AG10803 (cell line): ENCODE results near the gene APBB3.

Experiments used
- DNase-seq: peaks from one replicate; pipeline ENCODE4 v3.0.0; 2010; ENCODE audit warnings: low read depth
- H3K4me3 ChIP-seq: 2 replicates; pipeline ENCODE4 v1.5.1; 2011; ENCODE audit warnings: mild to moderate bottlenecking, low read length, control low read depth
- TF ChIP-seq, protein P1 (sequence below): conservative IDR thresholded peaks from 2 replicates; pipeline ENCODE4 v1.5.1; 2011; ENCODE audit warnings: mild to moderate bottlenecking, low read length, control low read depth, inconsistent platforms

The APBB3 gene

DNA sequence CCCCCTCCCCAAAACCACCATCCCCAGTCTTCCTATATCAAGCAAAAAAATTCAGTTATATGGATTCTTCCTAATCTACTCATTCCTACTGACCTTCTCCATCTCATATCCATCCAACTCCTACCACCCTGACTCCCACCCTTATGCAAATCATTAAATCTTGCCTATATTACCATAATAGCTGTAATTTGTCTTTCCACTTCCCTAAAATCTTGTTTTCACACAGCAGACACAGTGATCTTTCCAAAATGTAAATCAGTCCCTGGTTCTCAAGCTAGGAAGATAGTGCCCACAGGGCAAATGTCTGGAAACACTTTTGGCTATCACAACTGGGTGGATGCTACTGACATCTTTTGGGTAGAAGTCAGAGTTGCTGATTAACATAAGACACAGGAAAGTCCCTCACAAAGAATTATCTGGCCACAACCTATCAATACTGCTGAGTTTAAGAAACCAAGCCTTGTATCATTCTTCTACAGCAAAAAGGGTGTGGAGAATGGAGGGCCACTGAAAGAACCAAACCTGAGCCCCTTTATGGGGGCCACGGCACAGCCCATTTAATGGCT is 8.6 kb downstream of the APBB3 start:
- DNase-seq, result no peak
- peak overlapping the region; percentile 86 for H3K4me3 ChIP-seq
- TF ChIP-seq, protein P1, sequence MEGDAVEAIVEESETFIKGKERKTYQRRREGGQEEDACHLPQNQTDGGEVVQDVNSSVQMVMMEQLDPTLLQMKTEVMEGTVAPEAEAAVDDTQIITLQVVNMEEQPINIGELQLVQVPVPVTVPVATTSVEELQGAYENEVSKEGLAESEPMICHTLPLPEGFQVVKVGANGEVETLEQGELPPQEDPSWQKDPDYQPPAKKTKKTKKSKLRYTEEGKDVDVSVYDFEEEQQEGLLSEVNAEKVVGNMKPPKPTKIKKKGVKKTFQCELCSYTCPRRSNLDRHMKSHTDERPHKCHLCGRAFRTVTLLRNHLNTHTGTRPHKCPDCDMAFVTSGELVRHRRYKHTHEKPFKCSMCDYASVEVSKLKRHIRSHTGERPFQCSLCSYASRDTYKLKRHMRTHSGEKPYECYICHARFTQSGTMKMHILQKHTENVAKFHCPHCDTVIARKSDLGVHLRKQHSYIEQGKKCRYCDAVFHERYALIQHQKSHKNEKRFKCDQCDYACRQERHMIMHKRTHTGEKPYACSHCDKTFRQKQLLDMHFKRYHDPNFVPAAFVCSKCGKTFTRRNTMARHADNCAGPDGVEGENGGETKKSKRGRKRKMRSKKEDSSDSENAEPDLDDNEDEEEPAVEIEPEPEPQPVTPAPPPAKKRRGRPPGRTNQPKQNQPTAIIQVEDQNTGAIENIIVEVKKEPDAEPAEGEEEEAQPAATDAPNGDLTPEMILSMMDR, result no peak

DNA sequence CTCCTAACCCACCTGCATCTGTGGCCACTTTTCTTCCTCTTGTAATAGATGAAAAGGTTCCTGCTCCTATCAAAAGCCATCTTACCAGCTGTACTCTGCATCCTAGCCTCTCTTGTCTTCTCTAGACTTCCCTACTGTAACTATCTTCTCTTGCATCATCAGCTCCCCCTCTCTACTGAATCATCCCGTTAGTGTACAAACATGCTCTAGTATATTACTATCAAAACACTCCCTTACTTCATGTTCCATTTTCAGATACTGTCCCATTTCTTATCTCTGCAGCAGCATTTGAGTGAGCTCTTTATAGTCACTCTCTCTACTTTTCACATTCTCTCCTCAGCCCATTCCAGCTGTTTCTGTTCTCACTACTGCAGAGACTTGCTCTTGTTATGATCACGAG is 9.9 kb downstream of the APBB3 start:
- H3K4me3 ChIP-seq, result no peak overlapping the region
- TF ChIP-seq, protein P1, result no peak
- DNase-seq, result peak; percentile 50

DNA sequence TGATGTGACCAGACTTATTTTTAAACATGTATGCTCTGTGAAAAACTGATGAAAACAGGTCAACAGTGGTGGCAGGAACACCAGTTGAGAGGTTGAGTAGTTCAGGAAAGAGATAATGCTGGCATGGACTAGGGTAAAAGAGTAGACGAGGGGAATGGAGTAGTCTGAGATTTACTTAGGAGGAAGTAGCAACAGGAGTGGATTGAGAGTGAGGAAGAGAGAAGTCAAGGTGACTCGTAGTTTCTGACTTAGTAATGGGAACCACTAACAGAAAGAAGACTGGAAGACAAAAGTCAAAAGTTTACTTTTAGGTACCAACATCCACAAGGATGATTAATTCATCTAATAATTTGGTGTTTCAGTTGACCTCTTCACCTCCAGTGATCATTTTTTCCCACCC is 10.7 kb downstream of the APBB3 start:
- H3K4me3 ChIP-seq, result no peak overlapping the region
- DNase-seq, result no peak
- TF ChIP-seq, protein P1, result no peak

DNA sequence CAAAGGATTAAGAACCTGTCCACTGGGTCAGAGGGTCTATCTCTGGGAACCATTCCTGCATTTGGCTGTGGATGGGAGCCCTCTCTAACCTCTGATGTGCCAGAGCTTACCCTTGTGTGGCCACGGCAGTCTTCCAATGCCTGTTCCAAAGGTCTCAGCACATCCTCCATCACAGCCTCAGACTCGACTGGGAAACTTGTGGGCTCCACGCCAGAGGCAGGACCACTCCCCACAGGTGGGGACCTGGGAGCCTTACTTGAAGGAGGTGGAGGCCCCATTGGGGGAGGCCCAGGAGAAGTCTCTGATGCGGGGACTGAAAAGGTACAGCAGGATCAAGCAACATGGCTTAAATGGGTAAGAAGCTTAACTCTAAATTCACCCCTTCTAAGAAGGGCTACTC is 12.5 kb downstream of the APBB3 start:
- DNase-seq, result no peak
- no peak overlapping the region for H3K4me3 ChIP-seq
- TF ChIP-seq, protein P1, result no peak

DNA sequence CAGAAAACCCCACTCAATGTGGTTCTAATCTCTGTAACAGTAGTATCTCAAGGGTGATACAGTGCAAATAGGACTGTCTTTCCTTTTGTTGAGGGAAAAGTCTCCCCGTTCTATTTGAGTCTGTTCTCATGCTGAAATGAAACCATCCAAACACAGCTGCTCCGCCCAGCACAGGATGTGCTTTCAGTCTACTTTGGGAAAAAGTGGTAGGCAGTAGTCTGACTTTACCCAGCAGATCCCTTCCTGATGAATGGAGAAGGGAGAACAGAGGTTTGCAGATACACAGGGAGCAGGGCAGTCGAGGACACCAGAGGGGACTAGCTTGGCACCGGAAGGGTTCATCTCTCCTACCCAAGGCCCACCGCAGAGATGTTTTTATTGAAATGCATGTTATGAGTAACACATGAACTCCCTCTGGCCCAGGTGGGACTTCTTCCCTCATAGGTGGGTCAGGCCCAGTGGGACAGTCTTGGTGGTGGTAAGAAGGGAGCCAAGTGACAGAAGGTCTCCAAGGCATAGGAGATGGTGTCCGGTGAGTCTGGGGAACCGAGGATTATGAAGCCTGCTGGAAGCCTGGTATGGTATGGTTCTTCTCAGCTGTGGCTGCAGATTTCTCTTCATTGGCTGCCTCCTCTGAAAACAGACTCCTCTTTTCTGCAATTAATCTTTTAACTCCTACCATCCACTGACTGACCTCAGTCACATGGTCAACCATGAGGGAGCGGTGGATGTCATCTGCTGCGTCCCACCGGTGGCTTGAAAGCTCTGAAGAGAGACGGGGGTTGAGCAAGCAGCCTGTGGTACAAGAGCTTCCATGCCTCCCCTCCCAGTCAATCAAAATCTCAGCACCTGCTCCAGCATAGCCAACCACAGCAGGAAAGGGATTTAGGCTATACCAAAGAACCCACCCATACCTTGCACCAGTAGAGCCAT is 14.0 kb downstream of the APBB3 start:
- H3K4me3 ChIP-seq, result no peak overlapping the region
- TF ChIP-seq, protein P1, result no peak
- no peak for DNase-seq

DNA sequence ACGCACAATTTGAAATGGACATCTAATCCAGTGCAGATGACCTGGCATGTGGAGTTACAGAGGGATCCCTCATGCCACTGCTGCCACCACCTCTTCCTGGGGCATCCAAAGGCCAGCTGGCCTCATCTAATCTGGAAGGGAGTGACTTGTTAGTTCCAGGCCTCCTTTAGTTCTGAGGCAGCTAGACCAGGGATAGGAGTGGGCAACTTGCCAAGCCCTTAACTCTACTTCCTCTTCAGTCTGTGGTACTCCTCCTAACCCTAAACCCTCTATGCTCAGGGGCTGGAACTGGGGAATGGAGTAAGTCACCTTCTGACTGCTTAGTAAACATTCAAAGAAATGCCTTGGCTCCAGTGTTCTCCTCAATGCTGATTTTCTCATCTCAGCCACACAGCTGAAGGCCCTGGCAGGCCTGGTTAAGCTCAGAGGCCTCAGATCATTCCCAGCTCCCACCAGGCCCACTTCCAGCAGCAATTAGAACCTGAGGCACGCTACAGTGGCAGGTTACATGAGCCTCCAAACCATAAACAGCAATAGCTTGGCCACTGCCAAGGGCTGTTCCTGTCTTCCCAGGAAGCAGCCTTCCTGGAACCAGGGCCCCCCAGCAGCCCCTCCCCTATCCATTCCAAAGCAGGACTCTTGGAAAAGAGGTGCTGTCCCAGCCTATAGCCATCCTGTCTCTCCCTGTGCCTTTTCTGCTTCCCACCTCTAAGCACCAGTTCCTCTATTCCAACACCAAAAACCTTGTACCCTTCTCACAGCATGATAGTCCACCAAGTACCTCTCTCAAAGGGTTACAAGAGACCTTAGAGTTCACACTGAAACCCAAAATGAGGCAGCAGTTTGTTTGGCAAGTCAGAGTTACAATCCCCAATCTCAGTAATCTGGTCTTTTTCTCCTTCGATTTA is 14.9 kb downstream of the APBB3 start:
- TF ChIP-seq, protein P1, result no peak
- H3K4me3 ChIP-seq, result no peak overlapping the region
- DNase-seq, result peak; percentile 38
